HG02678 (cell line): ENCODE measurements around the gene TAF4.

ENCODE experiments used
- ATAC-seq: cut with Tn5 transposase; IDR thresholded peaks from one replicate; pipeline ENCODE4 v1.9.1; 2021; ENCODE audit warnings: mild to moderate bottlenecking, moderate library complexity; ENCODE audit not compliant: unreplicated experiment

TAF4 gene

GRCh38 chr20:61966492-61967244 is 99.0 kb downstream of the TAF4 start:
- no peak for ATAC-seq

GRCh38 chr20:61965606-61966491 is 99.8 kb downstream of the TAF4 start:
- ATAC-seq = no peak

GRCh38 chr20:61964675-61965605 is 100.7 kb downstream of the TAF4 start:
- ATAC-seq = no peak

DNA sequence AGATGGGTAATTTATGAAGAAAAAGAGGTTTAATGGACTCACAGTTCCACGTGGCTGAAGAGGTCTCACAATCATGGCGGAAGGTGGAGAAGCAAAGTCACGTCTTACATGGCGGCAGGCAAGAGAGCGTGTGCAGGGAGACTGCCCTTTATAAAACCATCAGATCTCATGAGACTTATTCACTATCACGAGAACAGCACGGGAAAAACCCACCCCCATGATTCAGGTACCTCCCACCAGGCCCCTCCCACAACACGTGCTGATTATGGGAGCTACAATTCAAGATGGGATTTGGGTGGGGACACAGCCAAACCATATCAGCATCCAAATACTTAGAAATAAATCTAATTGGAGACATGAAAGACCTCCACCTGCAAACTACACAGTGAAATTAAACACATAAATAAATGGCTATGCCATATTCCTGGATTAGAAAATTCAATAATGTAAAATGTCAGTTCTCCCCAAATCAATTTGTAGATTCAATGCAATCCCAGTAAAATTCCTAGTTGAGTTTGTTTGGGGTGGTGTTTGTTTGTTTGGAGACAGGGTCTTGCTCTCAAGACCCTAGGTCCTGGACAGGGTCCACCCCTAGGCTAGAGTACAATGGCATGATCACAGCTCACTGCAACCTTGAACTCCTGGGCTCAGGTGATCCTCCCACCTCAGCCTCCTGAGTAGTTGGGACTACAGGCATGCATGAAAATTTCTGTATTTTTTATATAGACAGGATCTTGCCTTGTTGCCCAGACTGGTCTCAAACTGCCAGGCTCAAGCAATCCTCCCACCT is 101.6 kb downstream of the TAF4 start:
- no peak for ATAC-seq

GRCh38 chr20:61963149-61963548 is 102.5 kb downstream of the TAF4 start:
- no peak for ATAC-seq

GRCh38 chr20:61960836-61961235 is 104.8 kb downstream of the TAF4 start:
- no peak for ATAC-seq

DNA sequence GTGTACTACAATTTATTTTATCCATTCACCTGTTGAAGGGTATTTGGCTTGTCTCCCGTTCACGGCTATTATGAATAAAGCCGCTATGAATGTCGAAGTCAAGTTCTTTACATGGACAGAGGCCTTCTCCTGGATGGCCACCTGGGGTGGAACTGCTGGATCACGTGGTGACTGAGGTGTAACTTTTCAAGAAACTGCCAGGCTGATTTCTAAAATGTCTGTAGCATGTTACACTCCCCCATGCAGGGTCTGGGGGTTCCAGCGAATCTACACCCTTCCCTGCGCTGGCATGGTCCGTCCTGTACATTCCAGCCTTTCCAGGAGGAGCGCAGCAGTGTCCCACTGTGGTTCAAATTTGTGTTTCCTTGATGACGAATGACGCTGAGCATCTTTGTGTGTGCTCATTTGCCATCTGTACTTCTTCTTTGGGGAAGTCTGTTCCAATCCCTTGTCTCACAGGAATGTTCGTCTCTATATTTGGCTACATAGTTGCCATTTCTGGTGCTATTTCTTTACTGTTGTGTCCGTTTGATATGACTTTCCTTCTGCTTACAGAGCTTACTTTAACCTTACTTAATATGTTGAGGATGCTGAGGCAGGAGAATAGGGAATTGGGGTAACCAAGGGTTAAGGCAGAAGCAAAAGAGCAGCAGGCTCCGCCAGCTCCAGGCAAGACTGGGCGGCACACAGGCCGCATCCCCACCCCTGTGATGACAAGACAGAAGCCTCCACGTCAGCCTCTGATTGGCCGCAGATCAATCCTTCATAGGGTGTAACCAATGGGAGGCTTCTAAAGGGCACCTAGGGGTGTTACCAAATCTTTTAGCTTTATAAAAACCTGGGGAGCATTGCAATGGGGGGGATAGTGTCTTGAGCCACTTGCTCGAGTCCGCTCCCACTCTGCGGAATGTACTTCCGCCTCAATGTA is 106.6 kb downstream of the TAF4 start:
- ATAC-seq = no peak

DNA sequence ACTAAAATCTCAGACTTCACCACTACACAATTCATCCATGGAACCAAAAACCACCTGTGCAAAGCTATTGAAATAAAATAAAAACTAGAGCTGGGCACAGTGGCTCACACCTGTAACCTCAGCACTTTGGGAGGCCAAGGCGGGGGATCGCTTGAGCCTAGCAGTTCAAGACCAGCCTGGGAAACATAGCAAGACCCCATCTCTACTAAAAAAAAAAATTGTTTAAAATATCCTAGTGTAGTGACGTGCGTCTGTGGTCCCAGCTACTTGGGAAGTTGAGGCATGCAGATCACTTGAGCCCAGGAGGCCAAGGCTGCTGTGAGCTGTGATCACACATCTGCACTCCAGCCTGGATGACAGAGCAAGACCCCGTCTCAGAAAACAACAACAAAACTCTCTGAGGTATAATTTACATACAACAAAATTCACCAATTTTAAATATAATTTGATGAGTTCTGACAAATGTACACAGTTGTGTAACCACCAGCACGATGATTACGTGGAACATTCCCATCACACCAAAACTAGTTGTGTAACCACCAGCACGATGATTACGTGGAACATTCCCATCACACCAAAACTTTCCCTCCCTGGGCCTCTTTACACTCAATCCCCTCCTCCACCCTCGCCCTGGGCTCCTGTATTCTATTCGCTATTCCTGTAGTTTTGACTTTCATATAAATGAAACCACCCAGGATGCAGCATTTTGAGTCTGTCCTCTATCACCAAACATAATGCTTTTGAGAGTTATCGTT is 107.5 kb downstream of the TAF4 start:
- no peak for ATAC-seq

GRCh38 chr20:61956396-61957342 is 109.0 kb downstream of the TAF4 start:
- no peak for ATAC-seq

DNA sequence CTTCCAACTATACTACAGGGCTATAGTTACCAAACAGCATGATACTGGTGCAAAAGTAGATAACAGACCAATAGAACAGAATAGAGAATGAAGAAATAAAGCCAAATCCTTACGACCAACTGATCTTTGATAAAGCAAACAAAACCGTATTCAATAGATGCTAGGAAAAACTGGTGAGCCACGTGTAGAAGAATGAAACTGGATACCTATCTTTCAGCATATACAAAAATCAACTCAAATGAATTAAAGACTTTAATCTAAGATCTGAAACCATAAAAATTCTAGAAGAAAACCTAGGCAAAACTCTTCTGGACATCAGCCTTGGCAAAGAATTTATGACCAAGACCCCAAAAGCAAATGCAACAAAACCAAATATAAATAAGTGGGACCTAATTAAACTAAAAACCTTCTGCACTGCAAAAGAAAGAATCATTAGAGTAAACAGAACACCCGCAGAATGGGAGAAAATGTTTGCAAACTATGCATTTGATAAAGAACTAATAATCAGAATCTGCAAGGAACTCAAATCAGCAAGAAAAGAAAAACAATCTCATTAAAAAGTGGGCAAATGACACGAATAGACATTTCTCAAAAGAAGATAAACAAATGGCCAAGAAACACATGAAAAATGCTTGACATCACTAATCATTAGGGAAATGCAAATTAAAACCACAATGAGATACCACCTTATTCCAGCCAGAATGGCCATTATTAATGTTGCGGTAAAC is 109.8 kb downstream of the TAF4 start:
- ATAC-seq = no peak

DNA sequence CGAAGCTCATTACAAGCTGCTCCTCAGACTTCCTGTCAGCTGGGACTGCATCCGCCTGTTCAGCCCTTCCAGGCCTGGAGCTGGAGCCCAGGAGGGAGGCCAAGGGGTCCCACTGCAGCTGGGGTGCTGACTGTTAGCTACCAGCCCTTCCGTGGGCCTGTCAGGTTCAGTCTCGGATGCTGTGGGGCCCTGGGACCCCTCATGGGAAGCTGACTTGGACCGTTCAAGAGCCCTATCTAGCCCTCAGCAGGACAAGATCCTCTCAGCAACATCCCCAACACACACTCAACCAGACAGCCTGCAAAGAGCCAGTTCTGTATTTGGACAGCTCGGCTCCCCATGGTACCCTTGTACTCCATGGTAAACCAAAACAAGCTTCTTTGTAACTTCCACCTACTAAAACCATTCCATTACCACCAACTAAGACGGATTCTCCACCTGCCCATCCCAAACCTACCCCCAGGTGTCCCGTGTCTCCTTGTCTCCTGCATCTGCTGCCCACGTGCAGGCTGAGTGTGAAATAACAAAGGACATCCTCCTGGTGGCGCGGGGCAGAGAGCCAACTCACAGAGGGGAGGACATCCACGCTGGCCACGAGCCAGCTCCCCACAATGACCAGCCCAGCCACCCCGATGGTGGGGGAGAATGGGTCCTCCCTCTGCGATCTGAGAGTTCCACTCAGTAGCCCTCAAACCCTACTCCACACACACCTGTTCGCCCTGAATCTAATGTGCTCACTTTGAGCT is 111.2 kb downstream of the TAF4 start:
- ATAC-seq = no peak

DNA sequence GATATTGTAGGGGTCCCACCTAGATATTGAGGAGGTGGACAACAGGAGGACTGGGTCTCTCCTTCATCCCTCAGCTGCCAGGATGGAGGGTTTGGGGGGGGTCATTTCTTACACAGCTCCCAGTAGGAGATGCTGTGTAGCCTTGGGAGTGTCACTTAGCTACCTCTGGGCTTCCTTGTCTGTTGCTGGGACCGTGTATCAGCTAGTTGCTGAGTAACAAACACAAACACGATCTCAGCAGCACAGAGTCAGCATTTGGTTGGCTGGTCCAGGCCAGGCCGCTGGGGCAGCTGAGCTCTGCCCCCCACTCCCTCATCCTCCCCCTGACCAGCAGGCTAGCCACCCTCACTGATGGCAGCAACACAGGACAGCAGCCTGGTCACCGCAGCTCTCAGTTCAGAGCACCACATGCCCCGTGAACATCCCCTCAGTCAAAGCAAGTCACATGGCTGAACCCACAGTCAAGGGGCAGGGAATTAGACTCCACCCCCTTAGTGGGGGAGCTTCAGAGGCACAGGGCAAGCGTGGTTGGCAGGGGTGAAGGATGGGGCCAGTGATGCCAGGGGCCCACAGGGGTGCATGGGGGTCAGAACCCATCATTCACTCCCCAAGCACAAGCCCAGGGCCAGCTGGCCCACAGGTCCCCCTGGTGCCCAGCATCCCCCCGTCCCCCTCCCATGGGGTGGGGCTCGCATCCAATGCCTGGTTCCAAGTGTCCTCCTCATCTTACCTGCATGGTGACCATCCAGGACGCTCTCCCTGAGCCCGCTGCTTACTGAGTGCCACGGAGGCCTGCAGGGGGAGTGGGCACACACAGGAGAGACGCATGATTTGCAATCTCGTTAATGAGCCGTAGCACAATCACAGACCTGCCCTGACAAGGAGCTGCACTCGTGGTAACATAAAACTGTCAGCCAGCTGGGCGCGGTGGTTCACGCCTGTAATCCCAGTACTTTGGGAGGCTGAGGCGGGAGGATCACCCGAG is 112.4 kb downstream of the TAF4 start:
- ATAC-seq = no peak

GRCh38 chr20:61951695-61952533 is 113.8 kb downstream of the TAF4 start:
- no peak for ATAC-seq

DNA sequence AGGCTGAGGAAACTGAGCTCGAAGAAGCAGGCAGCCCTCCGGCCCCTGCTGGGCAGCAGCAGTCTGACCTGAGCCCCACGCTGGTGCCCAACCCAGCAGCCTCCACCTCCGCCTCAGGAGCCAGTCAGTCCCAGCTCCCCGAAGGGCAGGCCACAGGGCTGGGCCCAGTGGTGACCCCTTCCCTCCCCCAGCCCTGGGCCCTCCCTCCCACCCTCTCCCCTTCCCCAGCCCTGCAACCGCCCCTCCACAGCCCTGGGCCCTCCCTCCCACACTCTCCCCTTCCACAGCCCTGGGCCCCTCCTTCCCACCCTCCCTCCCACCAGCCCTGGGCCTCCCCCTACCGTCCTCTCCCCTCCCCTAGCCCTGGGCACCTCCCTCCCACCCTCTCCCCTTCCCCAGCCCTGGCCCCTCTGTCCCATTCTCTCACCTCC is 115.0 kb downstream of the TAF4 start:
- no peak for ATAC-seq
